H1 (cell line): Measurements from ENCODE around the gene STK40. TPM values are rescaled to one million over a fixed set of nuclear protein-coding genes. Genes with fewer than 3 reads are reported as not detected.
A peak's percentile ranks its signal among the peaks of the same experiment; 100 is the strongest.

Experiments used
- CREB1 ChIP-seq: IDR thresholded peaks from 2 replicates; pipeline ENCODE4 v1.6.1; 2012; ENCODE audit warnings: inconsistent platforms
- KDM5A ChIP-seq: fragments of 200-600 bp; IDR thresholded peaks from 2 replicates; pipeline ENCODE4 v1.7.1; 2012; ENCODE audit warnings: mild to moderate bottlenecking, low read length, inconsistent platforms, mixed read lengths
- polyA plus RNA-seq, 7 experiments: library from polyadenylated mRNA; depleted of rRNA in 3 of 7; stranded (reverse) in 5 of 7; unstranded in 2 of 7; fragments of >200 nt in 5 of 7; fragments of 200-250 nt in 2 of 7; gene quantifications; 1 replicate in 5 of 7; 2 replicates in 1 of 7; 4 replicates in 1 of 7; pipeline versions ENCODE4 v1.2.1 to v1.2.3, GENCODE V29; 2011 to 2013; ENCODE audit warnings: missing spikeins in 2 of 7, mixed read lengths in 2 of 7
- total RNA-seq: library from RNA; stranded (reverse); fragmentation: NEBNext Ultra II Directional; extraction: Animal tissue kit (Norgen Biotek cat#: 25700); gene quantifications from 2 replicates; pipeline ENCODE4 v1.2.1, GENCODE V29; 2021

Gene STK40
- total and polyA plus RNA-seq, 2 of the 8 experiments (the other 6 are each of a cell fraction or from before 2014, with no cell fraction given), result 13.6 to 28.6 TPM

DNA sequence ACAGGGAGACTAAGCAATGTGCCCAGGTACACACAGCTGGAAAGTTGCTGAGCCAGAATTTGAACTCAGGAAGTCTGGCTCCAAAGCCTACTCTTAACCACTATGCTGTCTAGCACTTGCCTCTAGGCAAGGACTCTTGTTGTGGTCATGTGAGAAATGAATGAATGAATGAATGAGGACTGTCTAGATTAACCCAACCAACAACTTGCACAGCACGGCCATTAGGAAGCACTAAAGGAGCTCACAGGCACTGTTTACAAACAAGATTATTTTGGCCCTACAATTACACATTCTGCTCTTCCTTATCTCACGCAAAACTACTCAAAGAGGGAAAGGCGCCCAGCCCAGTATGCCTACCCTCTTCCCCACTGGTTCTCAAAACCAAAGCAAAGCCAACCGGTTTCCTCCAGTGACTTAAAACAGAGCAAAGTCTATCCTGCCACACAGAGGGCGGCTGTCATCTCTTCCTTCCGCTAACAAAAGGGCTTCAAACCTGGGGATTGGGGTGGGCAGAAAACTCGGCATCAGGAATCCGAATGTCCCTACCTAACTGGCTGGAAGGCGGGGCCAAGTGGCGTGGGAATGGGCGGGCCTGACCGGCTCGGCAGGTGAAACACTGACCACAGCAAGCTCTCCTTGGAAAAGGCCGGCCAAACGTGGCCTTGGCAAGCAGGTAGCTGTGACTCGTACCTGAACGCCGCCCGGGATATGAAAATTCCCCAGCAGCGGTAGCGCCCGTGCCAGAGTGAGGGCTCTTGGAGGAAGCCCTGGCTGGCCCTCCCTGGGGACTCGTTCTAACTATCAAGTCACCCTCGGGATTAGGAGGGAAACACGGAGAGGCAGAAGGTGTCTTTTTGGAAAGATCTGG, 948 bp downstream of the STK40 start (continued):
- TF ChIP-seq KDM5A (peak; percentile 33; the same call in 1 of the 2 replicates), CREB1 (no peak)
- TF ChIP-seq, all 59 proteins: peak for 6
